WTC11 (cell line): ENCODE measurements around the gene BICD2. TPM values are rescaled to one million over a fixed set of nuclear protein-coding genes. Genes with fewer than 3 reads are reported as not detected.

ENCODE experiments used
- ATAC-seq: fragments of 200-7000 bp; cut with Tn5 transposase; 2 replicates; pipeline ENCODE4 v1.10.0; 2021; ENCODE audit warnings: mild to moderate bottlenecking, moderate library complexity
- CTCF ChIA-PET: fragments of 300-600 bp; sonication (Branson Sonifier 250); formaldehyde crosslinking; loops from one replicate; lab custom pipeline; 2021; ENCODE audit warnings: antibody characterized with exemption; lab: Charles Lee
- POLR2A ChIA-PET: fragments of 350-600 bp; sonication (Branson Sonifier 250); formaldehyde crosslinking; loops from one replicate; lab custom pipeline; 2021; ENCODE audit warnings: antibody characterized with exemption; lab: Charles Lee
- DNase-seq: peaks from one replicate; pipeline ENCODE4 v3.0.0; 2021; ENCODE audit warnings: low spot score
- H3K27ac Mint-ChIP-seq: 2 replicates; pipeline ENCODE4 v1.8.0; 2021; ENCODE audit warnings: mixed read lengths
- H3K27me3 Mint-ChIP-seq: 2 replicates; pipeline ENCODE4 v1.8.0; 2021; ENCODE audit warnings: low read depth, mild to moderate bottlenecking, moderate library complexity, mixed read lengths
- H3K36me3 Mint-ChIP-seq: 2 replicates; pipeline ENCODE4 v1.8.0; 2021; ENCODE audit warnings: mixed read lengths
- H3K4me1 Mint-ChIP-seq: 2 replicates; pipeline ENCODE4 v1.8.0; 2022; ENCODE audit warnings: mixed read lengths
- H3K4me3 Mint-ChIP-seq: 2 replicates; pipeline ENCODE4 v1.8.0; 2021; ENCODE audit warnings: mild to moderate bottlenecking, moderate library complexity, mixed read lengths
- H3K9me3 Mint-ChIP-seq: 2 replicates; pipeline ENCODE4 v1.8.0; 2021; ENCODE audit warnings: mixed read lengths
- FOXJ3 ChIP-seq: sonication (generic); formaldehyde crosslinking; IDR thresholded peaks from 2 replicates; pipeline ENCODE4 v1.9.0; 2021; ENCODE audit warnings: missing genetic modification reagents, mild to moderate bottlenecking, borderline replicate concordance
- KAT7 ChIP-seq: sonication (generic); formaldehyde crosslinking; IDR thresholded peaks from 2 replicates; pipeline ENCODE4 v1.8.1; 2023; ENCODE audit warnings: missing genetic modification reagents, mild to moderate bottlenecking, borderline replicate concordance
- MXD4 ChIP-seq: fragments of 250-450 bp; sonication (Bioruptor Pico); IDR thresholded peaks from 2 replicates; pipeline ENCODE4 v1.8.0; 2021; ENCODE audit warnings: mild to moderate bottlenecking, moderate library complexity, borderline replicate concordance
- MYBL2 ChIP-seq: sonication (generic); formaldehyde crosslinking; IDR thresholded peaks from 2 replicates; pipeline ENCODE4 v1.8.1; 2023; ENCODE audit warnings: mild to moderate bottlenecking, moderate library complexity, missing genetic modification reagents
- NFYB ChIP-seq: sonication (generic); formaldehyde crosslinking; conservative IDR thresholded peaks from 2 replicates; pipeline ENCODE4 v1.8.0; 2022; ENCODE audit warnings: low read depth, missing genetic modification reagents
- NR2C2 ChIP-seq: sonication (generic); formaldehyde crosslinking; IDR thresholded peaks from 2 replicates; pipeline ENCODE4 v1.8.0; 2022; ENCODE audit warnings: mild to moderate bottlenecking, missing genetic modification reagents
- OVOL2 ChIP-seq: fragments of 250-450 bp; sonication (Bioruptor Pico); IDR thresholded peaks from 2 replicates; pipeline ENCODE4 v1.9.0; 2021; ENCODE audit warnings: mild to moderate bottlenecking, borderline replicate concordance
- PRRX2 ChIP-seq: fragments of 250-450 bp; sonication (Bioruptor Pico); IDR thresholded peaks from 2 replicates; pipeline ENCODE4 v1.8.0; 2021; ENCODE audit warnings: mild to moderate bottlenecking
- ZNF263 ChIP-seq: sonication (generic); formaldehyde crosslinking; IDR thresholded peaks from 2 replicates; pipeline ENCODE4 v1.8.1; 2022; ENCODE audit warnings: low read depth, mild to moderate bottlenecking, moderate library complexity, missing genetic modification reagents
- total RNA-seq: library from RNA; stranded (reverse); gene quantifications from 3 replicates; pipeline ENCODE4 v1.2.3, GENCODE V29; 2021
- TF ChIP-seq, protein P1 (sequence below): sonication (generic); formaldehyde crosslinking; IDR thresholded peaks from 2 replicates; pipeline ENCODE4 v1.8.0; 2023; ENCODE audit warnings: mild to moderate bottlenecking, missing genetic modification reagents
- TF ChIP-seq, protein P2 (sequence below): fragments of 250-450 bp; sonication (Bioruptor Pico); IDR thresholded peaks from 2 replicates; pipeline ENCODE4 v1.9.0; 2021; ENCODE audit warnings: mild to moderate bottlenecking
- TF ChIP-seq, protein P3 (sequence below): fragments of 250-450 bp; sonication (Bioruptor Pico); IDR thresholded peaks from 2 replicates; pipeline ENCODE4 v2.1.2; 2022; ENCODE audit warnings: mild to moderate bottlenecking, moderate library complexity
- TF ChIP-seq, protein P4 (sequence below): sonication (generic); formaldehyde crosslinking; IDR thresholded peaks from 2 replicates; pipeline ENCODE4 v1.8.1; 2022; ENCODE audit warnings: missing genetic modification reagents, borderline replicate concordance
- TF ChIP-seq, protein P5 (sequence below): sonication (generic); formaldehyde crosslinking; IDR thresholded peaks from 2 replicates; pipeline ENCODE4 v1.8.1; 2023; ENCODE audit warnings: mild to moderate bottlenecking, missing genetic modification reagents, moderate library complexity
- TF ChIP-seq, protein P6 (sequence below): sonication (generic); formaldehyde crosslinking; IDR thresholded peaks from 2 replicates; pipeline ENCODE4 v1.8.1; 2023; ENCODE audit warnings: mild to moderate bottlenecking, missing genetic modification reagents
- TF ChIP-seq, protein P7 (sequence below): sonication (generic); formaldehyde crosslinking; IDR thresholded peaks from 2 replicates; pipeline ENCODE4 v1.8.1; 2023; ENCODE audit warnings: mild to moderate bottlenecking, missing genetic modification reagents

The BICD2 gene
- total RNA-seq, 1 experiment from 2014 or later = 38.7 TPM

DNA sequence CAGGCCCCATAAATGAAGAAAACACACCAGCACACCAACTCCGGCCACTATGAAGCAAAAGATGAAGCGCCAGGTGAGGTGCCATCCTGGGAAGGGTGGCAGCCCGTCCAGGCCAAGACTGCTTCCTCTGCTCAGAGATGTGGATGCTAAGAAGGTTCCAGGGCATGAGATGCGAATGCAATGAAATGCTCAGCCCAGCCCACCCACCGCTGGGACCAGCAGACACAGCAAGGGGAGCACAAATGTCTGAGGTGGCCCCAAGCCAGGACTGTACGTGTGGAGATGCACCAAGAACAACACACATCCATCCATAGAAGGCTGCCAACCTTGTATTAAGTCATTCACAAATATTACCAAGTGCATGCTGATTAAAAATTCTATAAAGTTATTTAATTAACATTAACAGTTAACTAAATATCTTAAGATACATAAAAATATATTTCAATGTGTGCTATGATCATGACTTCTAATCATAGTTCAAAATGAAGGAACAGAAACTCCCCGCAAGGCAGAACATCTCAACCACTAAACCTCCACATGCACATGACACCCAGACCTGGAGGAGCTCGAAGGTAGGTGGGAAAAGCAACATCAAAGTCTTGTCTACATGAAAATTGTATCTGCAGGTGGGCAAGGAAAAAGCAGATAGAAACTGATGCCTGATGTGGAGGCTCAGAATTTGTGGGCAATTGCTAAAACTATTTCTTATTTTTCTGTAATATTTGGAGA, 43.7 kb downstream of the BICD2 start (continued):
- TF ChIP-seq, protein P1, sequence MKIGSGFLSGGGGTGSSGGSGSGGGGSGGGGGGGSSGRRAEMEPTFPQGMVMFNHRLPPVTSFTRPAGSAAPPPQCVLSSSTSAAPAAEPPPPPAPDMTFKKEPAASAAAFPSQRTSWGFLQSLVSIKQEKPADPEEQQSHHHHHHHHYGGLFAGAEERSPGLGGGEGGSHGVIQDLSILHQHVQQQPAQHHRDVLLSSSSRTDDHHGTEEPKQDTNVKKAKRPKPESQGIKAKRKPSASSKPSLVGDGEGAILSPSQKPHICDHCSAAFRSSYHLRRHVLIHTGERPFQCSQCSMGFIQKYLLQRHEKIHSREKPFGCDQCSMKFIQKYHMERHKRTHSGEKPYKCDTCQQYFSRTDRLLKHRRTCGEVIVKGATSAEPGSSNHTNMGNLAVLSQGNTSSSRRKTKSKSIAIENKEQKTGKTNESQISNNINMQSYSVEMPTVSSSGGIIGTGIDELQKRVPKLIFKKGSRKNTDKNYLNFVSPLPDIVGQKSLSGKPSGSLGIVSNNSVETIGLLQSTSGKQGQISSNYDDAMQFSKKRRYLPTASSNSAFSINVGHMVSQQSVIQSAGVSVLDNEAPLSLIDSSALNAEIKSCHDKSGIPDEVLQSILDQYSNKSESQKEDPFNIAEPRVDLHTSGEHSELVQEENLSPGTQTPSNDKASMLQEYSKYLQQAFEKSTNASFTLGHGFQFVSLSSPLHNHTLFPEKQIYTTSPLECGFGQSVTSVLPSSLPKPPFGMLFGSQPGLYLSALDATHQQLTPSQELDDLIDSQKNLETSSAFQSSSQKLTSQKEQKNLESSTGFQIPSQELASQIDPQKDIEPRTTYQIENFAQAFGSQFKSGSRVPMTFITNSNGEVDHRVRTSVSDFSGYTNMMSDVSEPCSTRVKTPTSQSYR = no peak
- TF ChIP-seq, protein P2, sequence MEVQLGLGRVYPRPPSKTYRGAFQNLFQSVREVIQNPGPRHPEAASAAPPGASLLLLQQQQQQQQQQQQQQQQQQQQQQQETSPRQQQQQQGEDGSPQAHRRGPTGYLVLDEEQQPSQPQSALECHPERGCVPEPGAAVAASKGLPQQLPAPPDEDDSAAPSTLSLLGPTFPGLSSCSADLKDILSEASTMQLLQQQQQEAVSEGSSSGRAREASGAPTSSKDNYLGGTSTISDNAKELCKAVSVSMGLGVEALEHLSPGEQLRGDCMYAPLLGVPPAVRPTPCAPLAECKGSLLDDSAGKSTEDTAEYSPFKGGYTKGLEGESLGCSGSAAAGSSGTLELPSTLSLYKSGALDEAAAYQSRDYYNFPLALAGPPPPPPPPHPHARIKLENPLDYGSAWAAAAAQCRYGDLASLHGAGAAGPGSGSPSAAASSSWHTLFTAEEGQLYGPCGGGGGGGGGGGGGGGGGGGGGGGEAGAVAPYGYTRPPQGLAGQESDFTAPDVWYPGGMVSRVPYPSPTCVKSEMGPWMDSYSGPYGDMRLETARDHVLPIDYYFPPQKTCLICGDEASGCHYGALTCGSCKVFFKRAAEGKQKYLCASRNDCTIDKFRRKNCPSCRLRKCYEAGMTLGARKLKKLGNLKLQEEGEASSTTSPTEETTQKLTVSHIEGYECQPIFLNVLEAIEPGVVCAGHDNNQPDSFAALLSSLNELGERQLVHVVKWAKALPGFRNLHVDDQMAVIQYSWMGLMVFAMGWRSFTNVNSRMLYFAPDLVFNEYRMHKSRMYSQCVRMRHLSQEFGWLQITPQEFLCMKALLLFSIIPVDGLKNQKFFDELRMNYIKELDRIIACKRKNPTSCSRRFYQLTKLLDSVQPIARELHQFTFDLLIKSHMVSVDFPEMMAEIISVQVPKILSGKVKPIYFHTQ = no peak
- TF ChIP-seq, all 79 proteins: peak for 0

DNA sequence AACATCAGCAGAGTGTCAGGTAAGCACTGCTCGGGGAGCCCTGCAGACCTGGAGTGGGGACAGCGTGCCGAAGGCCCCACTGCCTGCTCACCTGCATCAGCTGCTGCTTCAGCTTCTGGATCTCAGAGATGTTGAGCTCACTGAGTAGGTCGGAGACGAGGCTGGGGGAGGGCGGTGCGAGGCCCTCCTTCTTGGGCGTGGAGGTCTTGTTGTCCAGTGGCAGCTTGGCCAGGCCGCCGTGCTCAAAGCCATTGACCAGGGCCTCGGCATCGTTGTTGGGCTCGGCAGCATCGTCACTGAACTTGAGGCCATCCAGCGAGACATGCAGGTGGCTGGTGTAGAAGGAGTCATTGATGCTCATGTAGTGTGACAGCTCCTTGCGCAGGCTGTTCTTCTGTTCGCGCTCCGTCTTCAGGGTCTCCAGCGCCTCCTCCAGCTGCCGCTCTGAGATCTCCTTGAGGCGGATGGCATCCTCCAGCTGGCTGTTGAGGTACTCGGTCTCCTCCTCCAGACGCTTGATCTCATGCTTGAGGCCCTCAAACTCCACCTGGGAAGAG, 44.3 kb downstream of the BICD2 start:
- Mint-ChIP-seq H3K27me3 (no peaks in the 10 kb centered on the region), H3K9me3 (no peaks in the 10 kb centered on the region), H3K4me3 (no peak overlapping the region), H3K27ac (no peak overlapping the region)
- TF ChIP-seq OVOL2 (CRISPR knock-in tag) (no peak), PRRX2 (CRISPR knock-in tag) (no peak), MXD4 (CRISPR knock-in tag) (no peak), MYBL2 (CRISPR knock-in tag) (no peak)
- TF ChIP-seq, protein P3, sequence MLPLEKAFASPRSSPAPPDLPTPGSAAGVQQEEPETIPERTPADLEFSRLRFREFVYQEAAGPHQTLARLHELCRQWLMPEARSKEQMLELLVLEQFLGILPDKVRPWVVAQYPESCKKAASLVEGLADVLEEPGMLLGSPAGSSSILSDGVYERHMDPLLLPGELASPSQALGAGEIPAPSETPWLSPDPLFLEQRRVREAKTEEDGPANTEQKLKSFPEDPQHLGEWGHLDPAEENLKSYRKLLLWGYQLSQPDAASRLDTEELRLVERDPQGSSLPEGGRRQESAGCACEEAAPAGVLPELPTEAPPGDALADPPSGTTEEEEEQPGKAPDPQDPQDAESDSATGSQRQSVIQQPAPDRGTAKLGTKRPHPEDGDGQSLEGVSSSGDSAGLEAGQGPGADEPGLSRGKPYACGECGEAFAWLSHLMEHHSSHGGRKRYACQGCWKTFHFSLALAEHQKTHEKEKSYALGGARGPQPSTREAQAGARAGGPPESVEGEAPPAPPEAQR (CRISPR knock-in tag) = no peak
- TF ChIP-seq, protein P4, sequence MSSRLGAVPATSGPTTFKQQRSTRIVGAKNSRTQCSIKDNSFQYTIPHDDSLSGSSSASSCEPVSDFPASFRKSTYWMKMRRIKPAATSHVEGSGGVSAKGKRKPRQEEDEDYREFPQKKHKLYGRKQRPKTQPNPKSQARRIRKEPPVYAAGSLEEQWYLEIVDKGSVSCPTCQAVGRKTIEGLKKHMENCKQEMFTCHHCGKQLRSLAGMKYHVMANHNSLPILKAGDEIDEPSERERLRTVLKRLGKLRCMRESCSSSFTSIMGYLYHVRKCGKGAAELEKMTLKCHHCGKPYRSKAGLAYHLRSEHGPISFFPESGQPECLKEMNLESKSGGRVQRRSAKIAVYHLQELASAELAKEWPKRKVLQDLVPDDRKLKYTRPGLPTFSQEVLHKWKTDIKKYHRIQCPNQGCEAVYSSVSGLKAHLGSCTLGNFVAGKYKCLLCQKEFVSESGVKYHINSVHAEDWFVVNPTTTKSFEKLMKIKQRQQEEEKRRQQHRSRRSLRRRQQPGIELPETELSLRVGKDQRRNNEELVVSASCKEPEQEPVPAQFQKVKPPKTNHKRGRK (CRISPR knock-in tag) = no peak
- TF ChIP-seq, protein P5, sequence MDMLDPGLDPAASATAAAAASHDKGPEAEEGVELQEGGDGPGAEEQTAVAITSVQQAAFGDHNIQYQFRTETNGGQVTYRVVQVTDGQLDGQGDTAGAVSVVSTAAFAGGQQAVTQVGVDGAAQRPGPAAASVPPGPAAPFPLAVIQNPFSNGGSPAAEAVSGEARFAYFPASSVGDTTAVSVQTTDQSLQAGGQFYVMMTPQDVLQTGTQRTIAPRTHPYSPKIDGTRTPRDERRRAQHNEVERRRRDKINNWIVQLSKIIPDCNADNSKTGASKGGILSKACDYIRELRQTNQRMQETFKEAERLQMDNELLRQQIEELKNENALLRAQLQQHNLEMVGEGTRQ (CRISPR knock-in tag) = no peak
- TF ChIP-seq, all 79 proteins: peak for 0
- Mint-ChIP-seq H3K4me1 (no peaks in the 10 kb centered on the region), H3K36me3 (peaks cover 42% of the 10 kb centered on the region)
- DNase-seq = no peak
- POLR2A ChIA-PET = no interaction called here
- ATAC-seq = no peak
- CTCF ChIA-PET = interaction anchor here (1.0 kb wide), 1 partner anchor 71 kb away, joined by 4 read pairs; no protein-coding TSS in a partner anchor

DNA sequence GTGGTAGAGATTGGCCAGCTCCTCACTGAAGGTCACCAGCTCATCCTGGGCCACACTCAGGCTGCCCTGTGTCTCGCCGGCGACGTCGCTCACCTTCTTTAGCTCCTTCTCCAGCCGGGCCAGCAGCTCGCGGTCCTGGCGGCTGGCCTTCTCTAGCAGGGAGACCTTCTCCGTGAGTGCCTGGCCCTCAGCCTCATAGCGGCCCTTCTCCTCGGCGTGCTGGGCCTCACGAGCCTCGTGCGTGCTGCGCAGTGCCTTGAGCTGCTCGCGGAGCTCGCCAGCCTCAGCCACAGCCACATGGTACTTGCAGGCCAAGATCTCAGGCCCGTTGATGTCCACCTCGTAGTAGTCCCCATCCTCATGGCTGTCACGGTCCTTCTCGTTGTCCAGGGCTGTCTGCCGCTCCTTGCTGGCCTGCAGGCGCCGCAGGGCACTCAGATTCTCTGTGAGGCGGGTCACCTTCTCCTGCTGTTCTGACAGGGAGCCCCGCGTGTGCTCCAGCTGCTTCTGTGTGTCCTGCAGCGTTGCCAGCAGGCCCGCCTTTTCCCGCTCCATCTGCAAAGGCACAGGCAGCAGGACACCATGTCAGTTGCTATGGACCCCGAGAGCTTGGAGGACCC, 45.5 kb downstream of the BICD2 start:
- H3K4me1 Mint-ChIP-seq = no peaks in the 10 kb centered on the region
- no peak for ATAC-seq
- TF ChIP-seq, protein P6, sequence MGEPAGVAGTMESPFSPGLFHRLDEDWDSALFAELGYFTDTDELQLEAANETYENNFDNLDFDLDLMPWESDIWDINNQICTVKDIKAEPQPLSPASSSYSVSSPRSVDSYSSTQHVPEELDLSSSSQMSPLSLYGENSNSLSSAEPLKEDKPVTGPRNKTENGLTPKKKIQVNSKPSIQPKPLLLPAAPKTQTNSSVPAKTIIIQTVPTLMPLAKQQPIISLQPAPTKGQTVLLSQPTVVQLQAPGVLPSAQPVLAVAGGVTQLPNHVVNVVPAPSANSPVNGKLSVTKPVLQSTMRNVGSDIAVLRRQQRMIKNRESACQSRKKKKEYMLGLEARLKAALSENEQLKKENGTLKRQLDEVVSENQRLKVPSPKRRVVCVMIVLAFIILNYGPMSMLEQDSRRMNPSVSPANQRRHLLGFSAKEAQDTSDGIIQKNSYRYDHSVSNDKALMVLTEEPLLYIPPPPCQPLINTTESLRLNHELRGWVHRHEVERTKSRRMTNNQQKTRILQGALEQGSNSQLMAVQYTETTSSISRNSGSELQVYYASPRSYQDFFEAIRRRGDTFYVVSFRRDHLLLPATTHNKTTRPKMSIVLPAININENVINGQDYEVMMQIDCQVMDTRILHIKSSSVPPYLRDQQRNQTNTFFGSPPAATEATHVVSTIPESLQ = no peak
- TF ChIP-seq KAT7 (no peak), NFYB (no peak), ZNF263 (CRISPR knock-in tag) (no peak), FOXJ3 (no peak), NR2C2 (CRISPR knock-in tag) (no peak)
- TF ChIP-seq, protein P7, sequence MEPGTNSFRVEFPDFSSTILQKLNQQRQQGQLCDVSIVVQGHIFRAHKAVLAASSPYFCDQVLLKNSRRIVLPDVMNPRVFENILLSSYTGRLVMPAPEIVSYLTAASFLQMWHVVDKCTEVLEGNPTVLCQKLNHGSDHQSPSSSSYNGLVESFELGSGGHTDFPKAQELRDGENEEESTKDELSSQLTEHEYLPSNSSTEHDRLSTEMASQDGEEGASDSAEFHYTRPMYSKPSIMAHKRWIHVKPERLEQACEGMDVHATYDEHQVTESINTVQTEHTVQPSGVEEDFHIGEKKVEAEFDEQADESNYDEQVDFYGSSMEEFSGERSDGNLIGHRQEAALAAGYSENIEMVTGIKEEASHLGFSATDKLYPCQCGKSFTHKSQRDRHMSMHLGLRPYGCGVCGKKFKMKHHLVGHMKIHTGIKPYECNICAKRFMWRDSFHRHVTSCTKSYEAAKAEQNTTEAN (CRISPR knock-in tag) = no peak
- peaks cover 52% of the 10 kb centered on the region for H3K36me3 Mint-ChIP-seq
- POLR2A ChIA-PET = no interaction called here
- no peak for DNase-seq
- CTCF ChIA-PET = interaction anchor here (1.6 to 6.3 kb wide), 3 partner anchors 12 to 90 kb away, joined by 3 to 43 read pairs (median 16); no protein-coding TSS in a partner anchor
- H3K27ac Mint-ChIP-seq = no peak overlapping the region
- no peaks in the 10 kb centered on the region for H3K9me3 Mint-ChIP-seq
- no peaks in the 10 kb centered on the region for H3K27me3 Mint-ChIP-seq
- H3K4me3 Mint-ChIP-seq = no peak overlapping the region
